ENCODE data around the gene PLXNB2. TPM values are rescaled to one million over a fixed set of nuclear protein-coding genes. Genes with fewer than 3 reads are reported as not detected.

Gene PLXNB2, protein sequence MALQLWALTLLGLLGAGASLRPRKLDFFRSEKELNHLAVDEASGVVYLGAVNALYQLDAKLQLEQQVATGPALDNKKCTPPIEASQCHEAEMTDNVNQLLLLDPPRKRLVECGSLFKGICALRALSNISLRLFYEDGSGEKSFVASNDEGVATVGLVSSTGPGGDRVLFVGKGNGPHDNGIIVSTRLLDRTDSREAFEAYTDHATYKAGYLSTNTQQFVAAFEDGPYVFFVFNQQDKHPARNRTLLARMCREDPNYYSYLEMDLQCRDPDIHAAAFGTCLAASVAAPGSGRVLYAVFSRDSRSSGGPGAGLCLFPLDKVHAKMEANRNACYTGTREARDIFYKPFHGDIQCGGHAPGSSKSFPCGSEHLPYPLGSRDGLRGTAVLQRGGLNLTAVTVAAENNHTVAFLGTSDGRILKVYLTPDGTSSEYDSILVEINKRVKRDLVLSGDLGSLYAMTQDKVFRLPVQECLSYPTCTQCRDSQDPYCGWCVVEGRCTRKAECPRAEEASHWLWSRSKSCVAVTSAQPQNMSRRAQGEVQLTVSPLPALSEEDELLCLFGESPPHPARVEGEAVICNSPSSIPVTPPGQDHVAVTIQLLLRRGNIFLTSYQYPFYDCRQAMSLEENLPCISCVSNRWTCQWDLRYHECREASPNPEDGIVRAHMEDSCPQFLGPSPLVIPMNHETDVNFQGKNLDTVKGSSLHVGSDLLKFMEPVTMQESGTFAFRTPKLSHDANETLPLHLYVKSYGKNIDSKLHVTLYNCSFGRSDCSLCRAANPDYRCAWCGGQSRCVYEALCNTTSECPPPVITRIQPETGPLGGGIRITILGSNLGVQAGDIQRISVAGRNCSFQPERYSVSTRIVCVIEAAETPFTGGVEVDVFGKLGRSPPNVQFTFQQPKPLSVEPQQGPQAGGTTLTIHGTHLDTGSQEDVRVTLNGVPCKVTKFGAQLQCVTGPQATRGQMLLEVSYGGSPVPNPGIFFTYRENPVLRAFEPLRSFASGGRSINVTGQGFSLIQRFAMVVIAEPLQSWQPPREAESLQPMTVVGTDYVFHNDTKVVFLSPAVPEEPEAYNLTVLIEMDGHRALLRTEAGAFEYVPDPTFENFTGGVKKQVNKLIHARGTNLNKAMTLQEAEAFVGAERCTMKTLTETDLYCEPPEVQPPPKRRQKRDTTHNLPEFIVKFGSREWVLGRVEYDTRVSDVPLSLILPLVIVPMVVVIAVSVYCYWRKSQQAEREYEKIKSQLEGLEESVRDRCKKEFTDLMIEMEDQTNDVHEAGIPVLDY (N-terminal part only)
- 0.84 and 0.95 TPM in 2 replicates for polyA plus RNA-seq

DNA sequence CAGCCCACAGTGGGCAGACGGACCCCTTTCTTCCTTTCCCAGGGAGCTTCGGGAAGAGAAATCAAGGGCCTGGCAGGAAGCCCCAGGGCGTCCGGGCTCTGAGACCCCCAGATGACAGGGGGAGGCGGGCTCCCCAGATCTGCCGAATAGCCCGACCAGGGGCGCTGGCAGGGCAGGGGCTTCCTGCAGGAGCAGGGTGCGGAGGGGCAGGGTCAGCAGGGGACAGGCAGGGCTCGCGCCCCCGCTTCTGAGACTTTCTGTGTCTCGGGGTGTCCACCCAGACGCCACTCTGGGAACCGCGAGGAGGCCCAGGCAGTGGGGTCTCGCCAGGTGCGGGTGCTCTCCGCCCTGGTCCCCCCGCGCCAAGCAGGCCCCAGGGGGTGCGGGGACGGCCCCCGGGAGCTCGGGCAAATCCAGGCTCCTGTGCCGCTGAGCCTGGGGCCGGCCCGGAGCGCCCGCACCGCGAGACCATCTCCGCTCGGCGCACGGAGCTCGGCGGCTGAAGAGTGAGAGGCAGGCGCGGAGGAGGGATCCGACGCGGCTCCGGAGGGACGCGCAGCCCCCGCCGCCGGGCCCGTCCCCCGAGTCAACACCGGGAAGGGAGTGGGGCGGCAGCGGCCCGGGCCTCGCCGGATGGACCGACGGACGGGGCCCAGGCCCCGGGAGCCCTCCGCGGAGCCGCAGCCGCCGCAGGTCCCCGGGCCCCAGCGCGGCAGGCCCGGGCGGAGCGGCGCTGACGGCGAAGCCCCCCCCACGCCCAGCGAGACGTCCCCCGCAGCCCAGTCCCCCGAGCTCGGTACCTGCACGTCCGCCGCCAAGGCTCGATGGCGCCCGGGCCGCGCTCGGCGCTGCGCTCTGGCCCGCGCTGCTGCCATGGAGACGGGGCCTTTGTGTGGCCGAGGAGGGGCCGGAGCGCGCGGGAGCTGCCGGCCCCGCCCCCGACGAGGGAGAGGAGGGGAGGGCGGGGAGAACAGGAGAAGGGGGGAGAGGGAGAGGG, at the start of gene PLXNB2:
TSS of gene PLXNB2 (minus strand) at position 894 of the 997 bp plus-strand sequence. CDS start 17,062 bp downstream, outside the sequence.

DNA sequence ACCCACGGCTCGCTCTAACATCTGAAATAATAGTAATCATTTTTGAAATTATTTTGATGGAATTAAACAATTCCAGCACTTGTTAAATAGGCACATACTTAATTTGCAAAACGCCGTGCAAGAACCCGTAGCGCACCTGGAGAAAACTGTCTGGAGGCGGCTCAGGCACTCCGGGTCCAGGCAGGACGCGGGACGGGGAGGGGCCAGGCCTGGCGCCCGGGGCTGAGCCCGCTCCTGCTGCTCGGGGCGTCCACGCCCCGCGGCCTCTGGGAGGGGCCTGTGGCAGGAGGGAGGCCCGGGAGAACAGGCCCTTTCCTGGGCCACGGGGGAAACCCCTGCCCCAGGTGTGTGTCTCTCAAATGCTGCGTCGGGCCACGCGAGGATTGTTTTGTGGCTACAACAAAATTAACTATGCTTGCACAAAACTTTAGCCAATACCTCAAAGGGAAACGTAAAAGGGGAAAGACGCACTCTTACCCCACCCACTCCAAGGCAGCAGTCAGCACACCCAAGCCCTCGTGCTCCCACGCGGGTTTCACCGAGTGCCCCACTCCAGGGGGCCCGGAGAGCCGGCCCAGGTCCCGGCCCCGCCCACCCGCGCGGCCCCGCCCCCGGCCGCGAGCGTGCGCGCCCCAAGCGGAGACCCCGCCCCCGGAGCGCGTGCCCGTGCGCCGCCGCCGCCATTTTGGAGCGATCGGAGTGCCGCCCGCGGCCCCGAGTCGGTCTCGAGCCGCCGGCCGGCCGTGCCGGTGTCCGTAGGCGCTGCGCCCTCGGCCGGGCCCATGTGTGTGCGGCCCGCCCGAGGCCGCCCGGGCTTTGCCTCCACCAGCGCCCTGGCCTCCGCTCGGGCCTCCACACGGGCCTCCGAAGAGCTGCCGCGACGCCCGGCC, 35.5 kb upstream of the PLXNB2 start, which contains the start of gene PPP6R2:
TSS of gene PPP6R2 (plus strand) at position 677 of the 890 bp plus-strand sequence. CDS start 50,582 bp downstream, outside the sequence.

DNA sequence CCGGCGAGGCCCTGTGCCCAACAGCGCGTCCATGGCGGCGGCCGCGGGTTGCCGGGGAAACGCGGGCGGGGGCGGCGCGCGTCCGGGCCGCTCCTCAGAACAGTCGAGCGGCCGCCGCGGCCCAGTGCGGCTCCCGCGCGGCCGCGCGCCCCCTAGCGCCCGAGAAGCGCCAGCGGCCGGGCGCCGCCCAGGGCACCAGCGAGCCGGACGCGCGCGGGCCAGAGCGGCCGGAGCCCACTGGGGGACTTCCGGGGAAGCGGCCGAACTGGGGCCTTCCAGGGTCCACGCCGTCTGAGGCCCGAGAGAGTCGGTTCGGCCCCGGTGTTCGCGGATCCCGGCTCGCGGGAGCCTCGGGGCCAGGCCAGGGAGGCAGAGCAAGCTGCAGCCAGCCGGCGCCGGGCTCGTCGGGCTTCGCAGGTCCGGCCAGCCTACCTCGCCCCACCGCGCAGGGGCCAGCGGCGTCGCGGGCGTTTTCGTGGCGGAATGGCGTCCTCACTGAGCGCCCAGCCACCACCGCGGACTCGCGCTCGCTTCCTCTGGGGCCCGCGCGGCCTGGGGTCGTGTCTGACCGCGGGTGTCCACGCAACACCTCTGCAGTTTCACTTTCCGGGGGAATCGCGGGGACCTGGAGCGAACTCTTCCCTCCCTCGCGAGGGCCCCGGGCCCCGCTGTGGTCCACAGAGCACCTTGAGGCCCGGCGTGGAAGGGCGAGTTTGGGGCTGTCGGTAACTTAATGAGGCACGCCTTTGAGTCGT, 19.7 kb upstream of the PLXNB2 start, which contains the start of gene DENND6B:
TSS of gene DENND6B (minus strand) at position 57 of the 755 bp plus-strand sequence. CDS start at position 33, 24 bp downstream.

DNA sequence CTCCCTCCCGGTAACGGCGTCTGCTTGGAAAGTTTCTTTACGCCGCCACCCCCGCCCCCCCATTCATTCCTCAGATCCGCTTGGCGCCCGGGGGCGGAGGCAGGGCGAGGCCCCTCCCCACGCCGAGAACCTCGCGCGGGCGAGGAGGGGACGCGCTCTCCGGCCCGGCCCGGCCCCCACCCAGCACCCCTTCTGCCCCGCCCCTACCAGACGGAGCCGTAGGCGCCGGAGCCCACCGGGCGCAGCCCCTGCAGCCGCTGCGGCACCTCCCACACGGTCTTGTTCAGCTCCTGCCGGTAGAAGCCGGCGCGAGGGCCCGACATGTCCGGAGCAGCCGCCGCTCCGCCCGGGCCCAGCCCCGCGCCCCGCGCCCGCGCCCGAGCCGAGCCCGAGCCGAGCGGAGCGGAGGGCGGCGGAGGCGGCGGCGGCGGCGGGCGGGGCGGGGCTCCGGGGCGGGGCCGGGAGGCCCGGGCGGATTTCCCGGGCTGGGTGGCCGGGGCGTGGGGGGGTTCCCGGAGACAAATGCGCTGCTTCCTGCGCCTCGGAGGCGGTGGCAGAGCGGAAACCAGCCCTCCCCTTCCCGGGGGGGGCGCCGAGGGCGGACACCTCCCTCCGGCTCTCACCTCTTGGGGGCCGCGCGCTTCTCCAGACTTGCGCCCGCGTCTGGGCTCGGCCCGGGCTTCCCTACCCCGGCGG, 37.3 kb downstream of the PLXNB2 start, which contains the start of gene MAPK11:
TSS of gene MAPK11 (minus strand) at position 411 of the 696 bp plus-strand sequence. CDS start at position 323, 88 bp downstream.

DNA sequence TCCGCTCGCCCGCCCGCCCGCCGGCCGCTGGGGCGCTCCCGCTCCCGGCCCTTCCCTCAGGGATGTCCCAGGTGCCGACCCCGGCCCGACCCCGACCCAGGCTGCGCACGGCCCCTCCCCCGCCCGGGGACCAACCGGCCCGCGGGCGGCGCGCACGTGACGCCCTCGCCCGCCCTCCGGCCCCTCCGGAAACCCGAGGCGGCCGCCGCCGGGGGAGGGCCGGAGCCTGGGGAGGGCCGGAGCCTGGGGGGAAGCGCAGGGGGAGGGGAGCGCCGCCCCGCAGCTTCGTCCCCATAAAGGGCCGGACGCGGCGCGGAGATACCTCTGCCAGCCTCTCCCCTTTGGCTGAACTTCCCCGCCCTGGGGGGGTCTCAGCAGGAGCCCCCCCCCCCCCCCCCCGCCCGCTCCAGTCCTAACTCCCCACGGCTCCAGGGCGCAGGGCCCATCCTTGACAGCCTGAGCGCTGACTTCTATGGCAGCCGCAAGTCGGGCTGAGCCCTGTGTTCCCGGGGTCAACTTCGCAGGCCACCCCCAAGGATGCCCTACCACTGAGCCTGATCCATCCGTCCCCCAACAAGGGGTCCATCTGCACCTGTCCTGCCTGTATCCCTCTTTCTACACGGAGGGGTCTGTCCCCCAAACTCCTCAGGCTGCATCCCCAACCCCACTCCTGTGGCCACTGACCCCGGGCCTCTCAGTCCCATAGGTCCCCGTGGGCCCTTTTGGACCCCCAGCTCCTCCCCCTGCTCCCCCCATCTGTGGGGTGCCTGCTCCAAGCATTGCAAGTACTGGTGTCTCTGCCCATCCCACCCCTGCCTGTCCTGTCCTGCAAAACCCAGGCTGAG, 45.6 kb downstream of the PLXNB2 start, which contains the start of gene MAPK12:
TSS of gene MAPK12 (minus strand) at position 69 of the 845 bp plus-strand sequence. CDS start 174 bp downstream, outside the sequence.

DNA sequence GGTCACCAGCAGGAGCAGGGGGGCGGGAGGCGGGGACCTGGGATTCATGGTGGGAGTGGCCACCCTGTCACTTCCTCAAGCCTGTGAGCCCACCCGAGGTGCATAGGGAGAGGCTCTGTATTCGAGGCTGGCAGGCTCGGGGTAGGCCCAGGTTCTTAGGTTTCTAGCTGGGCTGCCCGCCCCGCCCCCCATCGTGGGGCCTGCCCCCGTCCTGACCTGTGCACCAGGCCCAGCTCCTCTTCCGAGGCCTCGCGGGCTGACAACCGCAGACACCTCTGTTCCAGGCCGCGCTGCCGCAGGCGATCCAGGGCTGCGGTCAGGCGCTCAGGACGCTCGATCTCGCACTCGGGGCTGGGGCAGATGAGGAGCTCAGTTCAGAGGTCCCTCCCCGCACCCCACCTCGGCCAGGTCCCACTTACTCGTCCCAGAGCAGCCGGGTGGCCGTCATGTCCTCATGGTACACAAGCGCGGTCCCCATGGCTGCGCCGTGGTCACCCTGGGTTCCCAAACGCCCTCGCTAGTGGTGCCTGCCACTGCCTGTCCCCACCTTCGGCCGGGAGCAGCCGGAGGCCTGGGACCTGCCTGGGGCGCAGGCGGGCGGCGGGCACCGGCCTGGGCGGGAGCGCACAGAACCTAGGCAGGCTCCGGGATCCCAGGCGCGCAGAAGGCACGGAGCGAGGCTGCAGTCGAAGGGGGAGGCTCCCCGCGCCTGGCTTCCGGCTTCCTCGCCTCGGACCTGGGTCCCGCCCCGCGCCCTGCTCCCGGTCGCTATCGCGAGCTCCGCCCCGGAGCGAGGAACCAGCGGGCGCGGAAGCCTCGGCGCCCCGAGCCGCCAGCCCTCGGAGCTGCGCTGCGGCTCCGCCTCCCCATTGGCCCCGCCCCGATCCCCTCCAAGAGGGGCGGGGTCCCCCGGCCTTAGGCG, 56.6 kb downstream of the PLXNB2 start, which contains the start of gene HDAC10:
TSS of gene HDAC10 (minus strand) at position 711 of the 922 bp plus-strand sequence. CDS start at position 478, 233 bp downstream.

DNA sequence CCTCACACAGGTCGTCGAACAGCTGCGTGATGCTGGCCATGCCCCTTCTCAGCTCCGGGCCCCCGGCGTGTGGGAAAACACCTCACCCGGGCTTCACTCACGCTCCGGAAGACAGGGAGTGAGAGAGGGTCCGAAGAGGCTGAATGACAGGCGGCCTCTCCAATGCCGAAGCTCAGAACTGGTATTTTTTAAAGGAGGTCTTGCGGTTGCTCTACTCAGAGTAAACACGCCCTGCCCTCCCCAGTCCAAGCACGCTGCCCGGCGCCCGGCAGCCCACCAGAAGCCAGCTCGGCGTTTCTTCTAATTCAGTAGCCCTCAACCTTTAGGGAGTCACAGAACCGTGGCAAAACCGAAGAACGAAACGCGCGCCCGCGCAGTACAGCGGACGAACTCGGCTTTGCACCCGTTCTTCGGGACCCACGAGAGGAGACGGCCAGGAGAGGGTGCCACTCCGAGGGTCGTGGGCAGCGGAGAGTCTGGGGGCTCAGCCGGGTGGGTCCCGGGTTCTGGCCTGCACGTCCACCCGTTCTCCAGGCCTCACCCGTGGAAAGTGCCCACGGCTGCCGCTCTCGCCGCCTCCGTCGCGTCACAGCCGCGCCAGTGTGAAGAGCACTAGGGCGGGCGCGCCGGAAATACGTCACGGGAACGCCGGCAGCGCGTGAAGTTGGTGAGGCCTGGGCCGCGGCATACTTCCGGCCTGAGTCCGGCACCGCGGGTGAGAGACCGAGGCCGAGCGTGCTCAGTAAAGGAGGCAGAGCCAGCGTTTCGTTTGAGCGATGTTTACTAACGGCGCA, 62.8 kb downstream of the PLXNB2 start, which contains the start of gene TUBGCP6:
TSS of gene TUBGCP6 (minus strand) at position 604 of the 794 bp plus-strand sequence. CDS start at position 40, 564 bp downstream.

Other genes with a start within 250 kb of the PLXNB2 start
- gene TTLL8, start 249.3 kb downstream of the PLXNB2 start, polyA plus RNA-seq: not detected in 2 replicates
- gene MLC1, start 222.2 kb downstream of the PLXNB2 start, polyA plus RNA-seq: 1.1 and 2.5 TPM in 2 replicates
- 1.6 and 1.9 TPM in 2 replicates for gene MOV10L1, start 217.6 kb downstream of the PLXNB2 start, polyA plus RNA-seq
- gene PANX2, start 136.9 kb downstream of the PLXNB2 start, polyA plus RNA-seq: 0.11 and 0.43 TPM in 2 replicates
- not detected in 2 replicates for gene TRABD, start 121.7 kb downstream of the PLXNB2 start, polyA plus RNA-seq
- 1.1 and 1.2 TPM in 2 replicates for gene SELENOO, start 106.6 kb downstream of the PLXNB2 start, polyA plus RNA-seq
- 3.2 and 3.3 TPM in 2 replicates for gene TUBGCP6, start 62.6 kb downstream of the PLXNB2 start, polyA plus RNA-seq
- not detected in 2 replicates for gene HDAC10, start 56.4 kb downstream of the PLXNB2 start, polyA plus RNA-seq
- gene MAPK12, start 46.0 kb downstream of the PLXNB2 start, polyA plus RNA-seq: 2.9 and 4.2 TPM in 2 replicates
- 1.1 and 1.4 TPM in 2 replicates for gene MAPK11, start 37.3 kb downstream of the PLXNB2 start, polyA plus RNA-seq
- 1.9 and 2.6 TPM in 2 replicates for gene DENND6B, start 19.4 kb upstream of the PLXNB2 start, polyA plus RNA-seq
- gene PPP6R2, start 35.7 kb upstream of the PLXNB2 start, polyA plus RNA-seq: 1.7 and 2.1 TPM in 2 replicates
- 0.35 and 0.56 TPM in 2 replicates for gene SBF1, start 167.4 kb upstream of the PLXNB2 start, polyA plus RNA-seq
- gene ADM2, start 173.9 kb upstream of the PLXNB2 start, polyA plus RNA-seq: not detected in 2 replicates
- not detected in 2 replicates for gene MIOX, start 179.2 kb upstream of the PLXNB2 start, polyA plus RNA-seq
- 0.59 and 1.1 TPM in 2 replicates for gene LMF2, start 200.1 kb upstream of the PLXNB2 start, polyA plus RNA-seq
- 3.5 and 3.7 TPM in 2 replicates for gene NCAPH2, start 200.6 kb upstream of the PLXNB2 start, polyA plus RNA-seq
- not detected in 2 replicates for gene SCO2, start 218.0 kb upstream of the PLXNB2 start, polyA plus RNA-seq
- not detected in 2 replicates for gene TYMP, start 222.4 kb upstream of the PLXNB2 start, polyA plus RNA-seq
- gene KLHDC7B, start 238.3 kb upstream of the PLXNB2 start, polyA plus RNA-seq: 0.08 TPM in 1 of 2 replicates, not detected in the other

All from Purkinje cell (primary cell).